HG03460 (cell line): ENCODE measurements around the gene CEP295NL.
A peak's percentile ranks its signal among the peaks of the same experiment; 100 is the strongest.
"Not testable (repeated sequence)": the region's sequence is repeated elsewhere in the genome, so short reads cannot be mapped to it uniquely, and the experiment has no call there.

Experiments used
- ATAC-seq: cut with Tn5 transposase; IDR thresholded peaks from one replicate; pipeline ENCODE4 v1.9.1; 2021; ENCODE audit not compliant: unreplicated experiment

Gene CEP295NL

DNA sequence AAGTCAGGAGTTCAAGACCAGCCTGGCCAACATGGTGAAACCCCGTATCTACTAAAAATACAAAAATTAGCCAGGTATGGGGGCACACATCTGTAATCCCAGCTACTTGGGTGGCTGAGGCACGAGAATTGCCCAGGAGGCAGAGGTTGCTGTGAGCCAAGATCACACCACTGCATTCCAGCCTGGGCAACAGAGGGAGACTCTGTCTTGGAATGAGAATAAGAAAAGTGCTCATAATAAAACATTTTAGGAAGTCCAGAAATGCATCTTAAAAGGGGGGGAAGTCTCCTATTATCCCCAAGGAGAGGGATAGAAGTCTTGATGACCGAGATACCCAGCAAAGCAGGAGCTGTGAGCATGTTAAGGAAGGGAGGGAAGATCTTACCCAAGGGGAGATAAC is 36.0 kb downstream of the CEP295NL start:
- not testable (repeated sequence) for ATAC-seq

DNA sequence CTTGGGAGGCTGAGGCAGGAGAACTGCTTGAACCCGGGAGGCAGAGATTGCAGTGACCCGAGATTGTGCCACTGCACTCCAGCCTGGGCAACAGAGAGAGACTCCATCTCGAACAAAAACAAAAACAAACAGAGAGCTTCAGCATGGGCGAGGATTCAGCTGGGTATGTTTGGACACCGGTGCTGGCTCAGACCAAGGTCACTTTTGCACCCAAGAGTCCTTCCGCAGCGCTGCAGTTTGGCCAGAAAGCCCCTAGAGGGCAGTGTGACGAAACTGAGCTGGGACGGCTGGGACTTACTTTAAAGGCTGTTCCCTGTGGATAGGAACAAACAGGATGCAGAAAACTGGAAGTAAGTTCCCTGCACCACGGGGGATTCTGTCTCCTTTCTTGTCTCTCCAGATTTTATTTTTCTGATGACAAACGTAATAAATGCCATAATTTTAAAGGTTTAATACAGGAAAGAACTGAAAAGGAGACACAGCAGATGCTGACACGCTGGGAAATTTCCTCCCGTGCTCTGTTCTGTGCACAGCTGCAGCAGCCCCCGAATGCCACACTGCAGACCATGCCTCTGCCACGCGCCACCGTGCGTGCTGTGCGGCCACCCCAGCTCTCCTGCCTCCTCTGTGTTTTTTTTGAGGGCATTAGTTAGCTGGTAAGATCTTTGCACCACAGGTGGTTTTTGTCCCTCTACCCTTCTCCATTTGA is 37.2 kb downstream of the CEP295NL start:
- ATAC-seq, result no peak

DNA sequence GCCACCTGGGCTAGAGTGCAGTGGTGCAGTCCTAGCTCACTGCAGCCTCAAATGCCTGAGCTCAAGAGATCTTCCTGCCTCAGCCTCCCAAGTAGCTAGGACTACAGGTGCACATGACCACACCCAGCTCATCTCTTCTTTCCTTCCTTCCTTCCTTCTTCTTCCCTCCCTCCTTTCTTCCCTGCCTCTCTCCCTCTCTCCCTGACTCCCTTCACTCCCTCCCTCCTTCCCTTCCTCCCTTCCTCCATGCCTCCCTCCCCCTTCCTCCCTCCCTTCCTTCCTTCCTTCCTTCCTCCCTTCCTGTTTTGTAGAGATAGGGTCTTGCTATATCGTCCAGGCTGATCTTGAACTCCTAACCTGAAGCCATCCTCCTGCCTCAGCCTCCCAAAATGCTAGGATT is 38.9 kb downstream of the CEP295NL start:
- ATAC-seq, result no peak

DNA sequence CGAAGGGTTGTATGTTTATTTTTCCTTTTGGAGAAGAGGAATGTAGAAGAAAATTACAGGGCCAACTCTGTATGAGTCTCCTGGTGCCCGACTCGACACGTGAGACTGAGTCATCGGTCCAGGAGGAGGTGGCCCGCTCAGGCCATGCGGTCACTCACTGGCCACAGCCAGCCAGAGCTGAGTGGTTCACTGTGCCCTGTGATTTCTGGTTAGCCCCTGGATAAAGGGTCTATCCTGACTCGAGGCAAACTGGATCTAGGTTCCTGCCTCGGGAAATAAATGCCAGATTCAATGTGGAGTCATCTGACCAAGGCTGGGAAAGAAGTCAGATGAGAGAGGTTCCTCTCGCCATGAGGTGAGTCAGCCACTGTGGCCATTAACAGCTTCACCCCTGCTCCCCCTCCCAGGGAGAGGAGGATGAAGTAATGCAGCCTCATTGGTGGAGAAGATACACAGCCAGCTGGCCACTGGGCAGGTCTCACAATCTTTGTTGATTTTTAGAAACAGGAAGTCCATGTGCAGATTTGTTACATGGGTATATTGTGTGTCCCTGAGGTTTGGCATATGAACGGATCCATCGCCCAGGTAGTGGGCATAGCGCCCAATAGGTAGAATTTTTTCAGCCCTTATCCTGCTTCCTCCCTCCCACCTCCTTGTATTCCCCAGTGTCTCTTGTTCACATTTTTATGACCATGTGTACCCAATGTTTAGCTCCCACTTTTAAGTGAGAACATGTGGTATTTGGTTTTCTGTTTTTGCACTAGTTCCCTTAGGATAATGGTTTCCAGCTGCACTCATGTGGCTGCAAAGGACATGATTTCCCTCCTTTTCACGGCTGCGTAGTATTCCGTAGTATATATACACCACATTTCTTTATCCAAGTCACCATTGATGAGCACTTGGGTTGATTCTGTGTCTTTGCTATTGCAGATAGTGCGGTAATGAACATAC is 40.7 kb downstream of the CEP295NL start:
- no peak for ATAC-seq

DNA sequence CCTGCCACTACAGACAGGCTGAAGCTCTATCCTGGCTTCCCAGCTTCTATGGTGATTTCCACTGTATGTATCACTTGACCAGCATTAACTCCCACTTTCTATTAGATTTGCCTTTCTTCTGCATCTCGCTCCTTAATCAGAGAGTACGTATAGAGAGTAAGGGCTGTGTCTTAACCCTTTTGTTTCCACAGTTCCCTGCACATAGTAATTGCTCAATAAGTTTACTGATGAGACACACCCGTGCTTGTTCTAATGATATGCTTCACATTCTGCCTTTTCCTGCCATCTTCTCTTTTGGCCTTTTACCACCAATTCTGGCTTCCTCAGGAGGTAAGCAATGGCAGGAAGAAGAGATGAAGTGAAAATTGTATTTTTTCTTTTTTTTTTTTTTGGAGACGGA is 41.8 kb downstream of the CEP295NL start:
- ATAC-seq, result no peak

DNA sequence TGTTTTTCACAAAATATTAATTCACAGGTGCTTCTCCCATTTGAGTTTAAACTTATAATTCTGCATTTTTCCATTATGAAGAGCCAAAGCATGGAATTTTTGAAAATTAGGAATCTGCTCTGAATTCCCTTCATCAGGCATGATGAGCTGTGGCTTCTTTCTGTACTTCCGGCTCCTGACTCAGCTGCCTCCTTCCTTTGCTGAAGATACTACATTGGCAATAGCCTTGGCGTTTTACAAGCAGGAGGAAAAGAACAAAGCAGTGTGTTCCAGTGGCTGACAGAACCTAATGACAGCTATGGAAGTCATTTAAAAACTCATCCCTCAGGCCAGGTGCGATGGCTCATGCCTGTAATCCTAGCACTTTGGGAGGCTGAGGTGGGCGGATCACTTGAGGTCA is 44.0 kb downstream of the CEP295NL start:
- no peak for ATAC-seq

DNA sequence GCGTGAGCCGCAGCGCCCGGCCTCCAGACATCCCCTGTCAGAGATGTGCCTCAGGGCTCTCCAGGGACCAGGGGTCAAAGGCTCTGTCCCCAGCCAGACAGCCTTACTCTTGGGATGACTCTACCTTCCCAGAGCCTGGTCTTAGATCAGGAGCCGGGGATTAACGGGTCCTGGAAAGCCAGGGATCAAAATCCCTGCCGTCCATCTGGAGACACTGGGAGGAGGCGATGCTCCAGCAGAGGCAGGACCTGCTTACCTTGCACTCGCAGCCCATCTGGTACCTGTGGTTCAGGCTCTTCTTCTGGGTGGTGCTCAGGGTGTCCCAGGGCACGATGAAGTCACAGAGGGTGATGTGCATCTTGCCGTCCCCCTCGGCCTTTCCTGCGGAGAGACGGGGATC is 45.7 kb downstream of the CEP295NL start:
- no peak for ATAC-seq

DNA sequence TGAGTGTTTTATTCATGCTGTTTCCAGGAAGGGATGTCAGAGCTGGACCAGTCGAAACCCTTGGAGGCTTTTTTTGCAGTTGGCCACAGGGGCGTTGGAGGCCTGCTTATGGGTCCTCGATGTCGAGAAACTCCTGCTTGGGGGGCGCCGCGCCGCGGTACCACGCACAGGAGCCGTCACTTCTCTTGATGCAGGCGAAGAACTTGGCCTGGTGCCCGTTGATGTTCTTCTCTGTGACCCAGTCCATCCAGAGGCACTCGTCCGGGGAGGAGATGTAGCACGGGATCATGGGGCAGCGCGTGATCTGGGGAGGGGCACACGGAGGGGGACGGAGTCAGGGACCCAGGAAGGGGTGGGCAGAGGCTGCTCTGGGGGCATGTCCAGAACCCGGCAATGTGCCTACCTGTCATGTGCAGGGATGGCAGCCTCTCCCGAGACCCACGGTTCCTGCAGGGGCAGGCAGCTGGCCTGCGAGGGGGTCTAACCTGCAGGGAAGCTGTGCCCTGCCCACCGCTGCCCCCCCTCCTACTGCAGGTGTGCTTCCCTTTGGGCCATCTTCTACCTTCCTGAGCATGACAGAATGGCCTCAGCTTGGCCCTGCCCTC is 47.3 kb downstream of the CEP295NL start:
- ATAC-seq, result no peak

DNA sequence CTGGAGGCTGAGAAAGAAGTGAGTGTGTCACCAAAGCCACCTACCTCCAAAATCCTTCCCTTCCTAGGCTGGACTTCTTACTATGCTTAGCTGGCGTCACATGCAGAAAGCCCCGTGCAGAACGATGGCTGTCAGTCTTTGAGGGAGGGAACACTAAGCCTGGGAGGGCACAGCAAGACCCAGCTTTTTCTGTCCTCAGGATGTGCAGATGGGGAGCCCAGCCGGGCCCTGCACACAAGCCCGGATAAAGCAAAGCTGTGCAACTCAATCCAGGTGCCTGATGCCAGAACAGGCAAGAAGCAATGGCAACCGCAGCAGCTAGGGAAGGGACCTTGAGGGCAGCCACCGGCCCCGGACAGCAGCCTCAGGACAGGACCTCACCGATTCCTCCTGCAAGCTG is 48.5 kb downstream of the CEP295NL start:
- no peak for ATAC-seq

DNA sequence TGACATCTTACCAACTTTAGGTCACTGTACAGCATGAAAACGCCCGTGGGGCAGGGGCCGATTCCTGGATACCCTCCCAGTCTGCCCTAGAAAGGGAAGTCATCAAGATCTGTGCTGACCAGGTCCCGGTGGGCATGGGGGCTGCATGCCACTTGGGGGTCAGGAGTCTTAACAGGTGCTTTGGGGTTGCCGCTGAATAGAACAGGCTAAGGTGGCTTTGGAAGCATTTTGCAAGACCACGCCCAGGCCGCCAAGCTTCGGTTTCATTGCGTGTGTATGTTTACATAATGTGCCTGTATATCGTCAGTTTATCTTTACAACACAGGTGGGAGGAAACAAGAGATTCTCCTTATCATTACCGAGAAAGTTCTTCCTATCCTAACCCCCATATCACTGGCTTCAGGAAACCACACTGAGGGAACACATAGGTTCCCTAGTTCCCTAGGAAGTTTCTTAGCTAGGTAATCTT is 49.0 kb downstream of the CEP295NL start:
- ATAC-seq, result no peak

DNA sequence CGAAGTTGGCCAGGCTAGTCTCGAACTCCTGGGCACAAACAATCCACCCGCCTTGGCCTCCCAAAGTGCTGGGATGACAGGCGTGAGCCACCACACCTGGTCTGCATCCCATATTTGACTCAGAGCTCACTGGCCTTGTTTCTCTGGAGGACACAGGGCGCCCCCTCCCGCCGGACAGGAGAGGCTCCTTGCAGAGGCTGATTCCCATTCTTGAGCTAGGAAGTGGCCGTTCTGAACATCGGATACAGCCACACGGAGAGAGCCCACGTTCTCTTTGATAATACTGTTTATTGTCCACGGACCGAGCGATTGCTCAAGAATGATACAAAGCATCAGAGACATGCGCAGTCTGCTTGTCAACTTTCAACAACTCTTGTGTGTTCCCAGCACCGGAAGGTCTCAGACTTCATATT is 50.3 kb downstream of the CEP295NL start:
- ATAC-seq, result no peak

DNA sequence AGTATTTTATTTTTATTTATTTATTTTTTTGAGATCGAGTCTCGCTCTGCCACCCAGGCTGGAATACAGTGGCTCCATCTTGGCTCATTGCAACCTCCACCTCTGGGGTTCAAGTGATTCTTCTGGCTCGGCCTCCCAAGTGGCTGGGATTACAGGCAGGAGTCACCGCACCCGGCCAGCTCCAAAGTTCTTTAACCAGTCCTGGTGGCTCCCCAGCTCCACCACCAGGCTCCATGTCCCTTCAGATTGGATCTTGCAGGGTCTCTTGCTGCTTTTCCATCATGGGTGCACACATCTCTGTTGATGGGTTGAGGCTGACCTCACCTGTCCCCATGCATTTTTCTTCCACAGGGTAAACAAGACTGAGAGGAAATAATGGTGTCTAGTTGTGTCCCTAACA is 54.0 kb downstream of the CEP295NL start:
- ATAC-seq, result no peak

DNA sequence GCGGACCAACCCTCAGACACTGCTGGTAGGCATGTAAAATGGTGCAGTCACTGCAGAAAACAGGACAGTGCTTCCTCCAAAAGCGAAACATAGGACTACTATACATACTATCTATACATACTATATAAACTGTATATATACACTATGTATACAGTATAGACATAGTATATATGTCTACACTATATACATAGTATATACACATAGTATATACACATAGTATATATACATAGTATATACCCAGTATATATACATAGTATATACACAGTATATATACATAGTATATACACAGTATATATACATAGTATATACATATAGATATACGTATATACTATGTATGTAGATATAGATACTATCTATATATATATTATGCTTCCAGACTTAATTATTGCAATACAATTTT is 55.9 kb downstream of the CEP295NL start:
- no peak for ATAC-seq

DNA sequence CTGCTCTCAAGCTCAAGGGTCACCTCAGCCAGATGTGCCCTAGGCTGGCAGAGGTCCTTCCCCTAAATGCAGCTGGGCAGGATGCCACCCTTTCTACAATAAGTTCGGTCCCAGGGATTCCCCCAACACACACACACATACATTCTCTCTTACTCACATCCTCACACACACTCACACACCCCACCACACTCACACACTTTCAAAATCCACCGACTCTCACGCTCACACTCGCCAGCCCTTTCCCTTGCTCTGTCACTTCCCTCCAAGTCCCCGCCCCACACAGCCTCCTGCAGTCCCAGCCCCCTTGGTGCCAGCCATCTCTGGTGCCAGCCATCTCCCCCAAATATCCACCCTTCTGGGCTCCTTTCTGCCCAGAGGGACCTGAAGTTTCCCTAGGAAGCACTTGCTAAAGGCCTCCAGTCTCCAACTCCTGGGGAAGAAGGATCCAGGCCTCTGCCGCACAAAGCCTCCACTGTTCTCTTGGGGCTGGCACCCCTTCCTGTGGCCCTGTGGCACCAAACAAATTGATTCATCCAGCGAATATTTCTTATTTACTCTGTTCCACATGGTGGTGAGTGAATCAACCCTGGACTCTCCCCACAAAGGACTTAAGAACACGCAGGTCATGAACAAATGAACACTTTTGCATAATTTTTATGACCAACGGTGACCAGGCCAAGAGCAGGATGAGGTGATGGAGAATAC is 58.5 kb downstream of the CEP295NL start:
- ATAC-seq, result no peak

DNA sequence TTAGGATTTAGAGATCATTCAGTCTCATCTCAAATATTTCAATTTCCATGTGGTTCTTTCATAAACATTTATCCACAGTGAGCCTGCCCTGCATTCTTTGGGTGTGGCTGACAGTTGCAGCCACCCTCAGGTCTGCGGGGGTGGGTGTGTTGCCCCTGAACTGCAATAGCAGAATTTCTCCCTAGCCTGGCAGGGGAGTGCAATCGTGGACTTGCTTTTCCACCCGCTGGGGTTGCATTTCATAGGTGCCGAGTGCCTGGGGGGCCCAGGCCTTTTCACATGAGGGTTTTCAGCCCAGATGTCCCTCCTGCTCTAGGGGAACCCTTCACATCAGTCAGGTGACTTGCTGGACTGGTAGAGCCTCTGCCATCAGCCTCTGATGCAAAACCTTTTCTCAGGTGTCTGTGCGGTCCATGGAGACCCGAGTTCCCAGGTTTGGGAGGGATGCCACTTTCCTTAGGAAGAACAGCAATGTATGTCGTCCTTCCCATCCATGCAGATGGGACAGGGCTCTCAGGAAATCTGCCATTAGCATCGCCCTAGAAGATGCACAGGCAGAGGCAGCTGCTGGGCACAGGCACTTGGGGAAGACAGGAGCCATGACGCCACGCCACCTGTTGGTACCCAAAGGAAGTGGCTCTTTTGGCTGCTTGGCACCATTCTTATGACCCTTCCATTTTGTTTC is 60.0 kb downstream of the CEP295NL start:
- no peak for ATAC-seq

DNA sequence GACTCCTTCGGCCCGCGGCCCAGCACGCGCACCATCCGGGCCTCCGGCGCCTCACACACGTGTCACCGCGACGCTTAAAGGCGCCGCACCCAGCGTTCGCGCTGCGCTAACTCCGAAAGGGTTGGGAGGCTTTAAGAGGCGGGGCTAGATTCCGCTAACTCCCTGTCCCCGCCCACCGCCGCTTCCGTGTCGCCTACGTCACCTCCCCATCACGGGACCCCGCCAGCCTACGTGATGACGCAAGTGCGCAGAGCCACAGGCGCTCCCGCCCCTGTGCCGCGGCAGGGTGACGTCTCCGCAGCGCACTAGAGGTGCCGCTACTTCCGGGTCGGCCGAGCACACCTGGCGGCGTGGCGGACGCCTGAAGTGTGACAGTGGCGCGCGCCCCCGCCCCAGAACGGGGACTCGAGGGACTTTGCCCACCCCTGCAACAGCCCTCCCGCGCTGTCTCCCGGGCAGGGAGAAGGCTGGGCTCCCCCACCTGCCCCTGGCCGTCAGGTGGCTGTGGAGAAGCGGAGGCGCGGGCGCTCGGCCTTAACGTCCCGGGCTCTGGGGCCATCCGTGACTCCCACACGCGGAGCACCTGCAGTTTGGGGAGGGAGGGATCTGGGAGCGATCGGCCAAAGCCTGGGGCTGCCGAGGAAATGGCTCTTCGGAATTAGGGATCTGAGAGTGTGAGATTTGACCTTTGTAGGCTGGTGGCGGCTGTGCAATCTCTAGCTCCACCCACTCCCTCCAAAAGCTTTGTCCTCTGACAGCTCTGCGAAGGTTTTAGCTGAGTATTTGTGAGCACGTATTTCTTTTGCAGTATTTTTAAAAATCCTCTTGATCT is 62.0 kb downstream of the CEP295NL start, which contains the start of gene USP36:
Gene USP36, minus strand, starts transcription at position 35 of the 832 bp plus-strand sequence. CDS start 4,451 bp downstream, outside the sequence.
- ATAC-seq, result peak; percentile 89
